Left lung (tissue), 10 donors: ENCODE measurements around the gene MYH13. TPM values are rescaled to one million over a fixed set of nuclear protein-coding genes. Genes with fewer than 3 reads are reported as not detected.

ENCODE experiments used
- ATAC-seq: fragments of 200-7000 bp; cut with Tn5 transposase; one replicate; pipeline ENCODE4 v1.9.1; 2020; ENCODE audit warnings: moderate library complexity
- DNase-seq, 4 donors: peaks; one replicate each; pipeline ENCODE4 v3.0.0-alpha.2; 2013 to 2020
- H3K27ac ChIP-seq, 2 donors: fragments of 200-600 bp; sonication (generic) in 1 of 2; one replicate each; pipeline versions ENCODE4 v1.5.0 to v1.8.0; 2020 to 2021
- H3K27me3 ChIP-seq, 2 donors: fragments of 200-600 bp; sonication (generic) in 1 of 2; one replicate each; pipeline versions ENCODE4 v1.5.0 to v1.8.0; 2020 to 2021
- H3K36me3 ChIP-seq, 2 donors: fragments of 200-600 bp; sonication (generic) in 1 of 2; one replicate each; pipeline versions ENCODE4 v1.5.0 to v1.8.0; 2020 to 2021
- H3K4me1 ChIP-seq, 2 donors: fragments of 200-600 bp; one replicate each; pipeline ENCODE4 v1.8.0; 2021
- H3K4me3 ChIP-seq, 2 donors: fragments of 200-600 bp; sonication (generic) in 1 of 2; one replicate each; pipeline versions ENCODE4 v1.5.0 to v1.8.0; 2020 to 2021; ENCODE audit warnings: mild to moderate bottlenecking in 1 of 2
- H3K9me3 ChIP-seq, 2 donors: fragments of 200-600 bp; sonication (generic) in 1 of 2; one replicate each; pipeline versions ENCODE4 v1.5.0 to v1.8.0; 2020 to 2021
- CTCF ChIP-seq, 2 donors: fragments of 200-600 bp; sonication (generic) in 1 of 2; IDR thresholded peaks; one replicate each; pipeline versions ENCODE4 v1.5.0 to v1.8.0; 2021; ENCODE audit warnings: antibody characterized with exemption in 2 of 2
- intact Hi-C, 2 donors: fragments of 100-400 bp; cut with DNase I; formaldehyde crosslinking; loops; one replicate each; pipeline versions ENCODE4 v1.11.2 to v1.14.2; 2022
- polyA plus RNA-seq, 6 donors: library from polyadenylated mRNA; unstranded; fragments of 120-200 nt; gene quantifications; one replicate each; pipeline ENCODE4 v1.2.1, GENCODE V29; 2013; ENCODE audit not compliant: insufficient read length in 6 of 6
- total RNA-seq, 2 donors: library from RNA; stranded (reverse); fragmentation: NEBNext Ultra II Directional; extraction: Animal tissue kit (Norgen Biotek cat#: 25700); gene quantifications; one replicate each; pipeline ENCODE4 v1.2.1, GENCODE V29; 2021
- donor health status: DM: no; HTN: yes; CAD: no.
- donor health status: DM: no; HTN: no; CAD: no.

MYH13 gene
- total and polyA plus RNA-seq, 8 donors, result 0.03 TPM; not detected in 6

GRCh38 chr17:10275418-10275817 lies 97.4 kb downstream of the MYH13 start:
- intact Hi-C loops, result no loop called here
- Histone ChIP-seq H3K4me1 (no peaks in the 10 kb centered on the region), H3K36me3 (no peaks in the 10 kb centered on the region), H3K4me3 (no peak overlapping the region), H3K27ac (no peak overlapping the region), H3K27me3 (peaks cover 0 to 12% of the 10 kb centered on the region in 2 donors), H3K9me3 (no peaks in the 10 kb centered on the region)
- no peak for DNase-seq
- TF ChIP-seq CTCF (IDR thresholded peaks at IDR 0.05), result no peak
- ATAC-seq, result no peak

- intact Hi-C loops, result no loop called here
- no peak overlapping the region for H3K27ac ChIP-seq
- TF ChIP-seq CTCF (IDR thresholded peaks at IDR 0.05), result no peak
- no peaks in the 10 kb centered on the region for H3K4me1 ChIP-seq
- no peaks in the 10 kb centered on the region for H3K9me3 ChIP-seq
- H3K36me3 ChIP-seq, result no peaks in the 10 kb centered on the region
- ATAC-seq (peak; percentile 61), DNase-seq (no peak)
- no peak overlapping the region for H3K4me3 ChIP-seq
- H3K27me3 ChIP-seq, result peaks cover 0 to 2% of the 10 kb centered on the region in 2 donors
These were observed 101.7 kb downstream of the MYH13 start for GRCh38 chr17:10271106-10271562.

- H3K27me3 ChIP-seq, result no peaks in the 10 kb centered on the region
- intact Hi-C loops, result no loop called here
- H3K36me3 ChIP-seq, result no peaks in the 10 kb centered on the region
- no peak overlapping the region for H3K27ac ChIP-seq
- ATAC-seq (peak; percentile 32), DNase-seq (no peak)
- no peak overlapping the region for H3K4me3 ChIP-seq
- no peaks in the 10 kb centered on the region for H3K4me1 ChIP-seq
- H3K9me3 ChIP-seq, result no peaks in the 10 kb centered on the region
- no peak for TF ChIP-seq CTCF (IDR thresholded peaks at IDR 0.05)
These were observed 102.5 kb downstream of the MYH13 start for GRCh38 chr17:10270258-10270657.

GRCh38 chr17:10268005-10268404 lies 104.8 kb downstream of the MYH13 start:
- no peak for DNase-seq
- H3K27me3 ChIP-seq, result no peaks in the 10 kb centered on the region
- H3K9me3 ChIP-seq, result no peaks in the 10 kb centered on the region
- no peaks in the 10 kb centered on the region for H3K4me1 ChIP-seq
- no peak for TF ChIP-seq CTCF (IDR thresholded peaks at IDR 0.05)
- no peaks in the 10 kb centered on the region for H3K36me3 ChIP-seq
- no peak overlapping the region for H3K27ac ChIP-seq
- no peak overlapping the region for H3K4me3 ChIP-seq
- intact Hi-C loops, result no loop called here
- no peak for ATAC-seq

GRCh38 chr17:10266296-10266876 lies 106.4 kb downstream of the MYH13 start:
- no peaks in the 10 kb centered on the region for H3K4me1 ChIP-seq
- no peak overlapping the region for H3K4me3 ChIP-seq
- no peaks in the 10 kb centered on the region for H3K27me3 ChIP-seq
- TF ChIP-seq CTCF (IDR thresholded peaks at IDR 0.05), result no peak
- intact Hi-C loops, result no loop called here
- H3K9me3 ChIP-seq, result no peaks in the 10 kb centered on the region
- H3K27ac ChIP-seq, result no peak overlapping the region
- no peak for ATAC-seq
- DNase-seq, result no peak
- no peaks in the 10 kb centered on the region for H3K36me3 ChIP-seq
